ENCODE results near the gene RCC1. TPM values are rescaled to one million over a fixed set of nuclear protein-coding genes. Genes with fewer than 3 reads are reported as not detected.

RCC1 gene
- total and polyA plus RNA-seq, 4 donors = 22.9 to 34.3 (median 28.8) TPM

GRCh38 chr1:28480308-28480707, 25.5 kb upstream of the RCC1 start:
- Histone ChIP-seq H3K27ac (ENCODE audit: low read depth in 1 of 2, low read length in 1 of 2) (no peak overlapping the region), H3K4me3 (no peak overlapping the region), H3K4me1 (ENCODE audit: control insufficient read depth in 5 of 5, insufficient read depth in 5 of 5, low read length in 5 of 5) (peaks cover 0 to 1% (median 0%) of the 10 kb centered on the region in 5 donors), H3K27me3 (ENCODE audit: control insufficient read depth in 3 of 3, insufficient read depth in 3 of 3, low read length in 2 of 3) (no peaks in the 10 kb centered on the region), H3K36me3 (ENCODE audit: control insufficient read depth in 4 of 4, insufficient read depth in 4 of 4, low read length in 4 of 4) (peaks cover 18 to 28% (median 24%) of the 10 kb centered on the region in 4 donors), H3K9me3 (ENCODE audit: control insufficient read depth in 4 of 4, insufficient read depth in 3 of 4, low read length in 3 of 4) (no peaks in the 10 kb centered on the region), H3K9ac (ENCODE audit: insufficient read depth in 1 of 2, low read length in 2 of 2) (no peak overlapping the region)
- no peak for ATAC-seq (ENCODE audit: insufficient read depth, low FRiP score)
- WGBS, 2 donors = 91 to 92% methylated on average over 5 of the region's 5 CpGs
- TF ChIP-seq, protein P1, sequence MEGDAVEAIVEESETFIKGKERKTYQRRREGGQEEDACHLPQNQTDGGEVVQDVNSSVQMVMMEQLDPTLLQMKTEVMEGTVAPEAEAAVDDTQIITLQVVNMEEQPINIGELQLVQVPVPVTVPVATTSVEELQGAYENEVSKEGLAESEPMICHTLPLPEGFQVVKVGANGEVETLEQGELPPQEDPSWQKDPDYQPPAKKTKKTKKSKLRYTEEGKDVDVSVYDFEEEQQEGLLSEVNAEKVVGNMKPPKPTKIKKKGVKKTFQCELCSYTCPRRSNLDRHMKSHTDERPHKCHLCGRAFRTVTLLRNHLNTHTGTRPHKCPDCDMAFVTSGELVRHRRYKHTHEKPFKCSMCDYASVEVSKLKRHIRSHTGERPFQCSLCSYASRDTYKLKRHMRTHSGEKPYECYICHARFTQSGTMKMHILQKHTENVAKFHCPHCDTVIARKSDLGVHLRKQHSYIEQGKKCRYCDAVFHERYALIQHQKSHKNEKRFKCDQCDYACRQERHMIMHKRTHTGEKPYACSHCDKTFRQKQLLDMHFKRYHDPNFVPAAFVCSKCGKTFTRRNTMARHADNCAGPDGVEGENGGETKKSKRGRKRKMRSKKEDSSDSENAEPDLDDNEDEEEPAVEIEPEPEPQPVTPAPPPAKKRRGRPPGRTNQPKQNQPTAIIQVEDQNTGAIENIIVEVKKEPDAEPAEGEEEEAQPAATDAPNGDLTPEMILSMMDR (IDR thresholded peaks at IDR 0.05; ENCODE audit: control extremely low read depth, extremely low read depth) = no peak
- DNase-seq = no peak

GRCh38 chr1:28482138-28482537, 23.7 kb upstream of the RCC1 start:
- Histone ChIP-seq H3K36me3 (ENCODE audit: control insufficient read depth in 4 of 4, insufficient read depth in 4 of 4, low read length in 4 of 4) (peaks cover 17 to 27% (median 21%) of the 10 kb centered on the region in 4 donors), H3K9ac (ENCODE audit: insufficient read depth in 1 of 2, low read length in 2 of 2) (no peak overlapping the region)
- 84 to 88% methylated on average over 3 of the region's 3 CpGs for WGBS, 2 donors

GRCh38 chr1:28482702-28483101, 23.1 kb upstream of the RCC1 start:
- 95 to 100% methylated on average over 2 of the region's 2 CpGs for WGBS, 2 donors
- no peak overlapping the region for H3K9ac ChIP-seq (ENCODE audit: insufficient read depth in 1 of 2, low read length in 2 of 2)
- TF ChIP-seq, protein P1 (IDR thresholded peaks at IDR 0.05; ENCODE audit: control extremely low read depth, extremely low read depth) = no peak
- ATAC-seq (ENCODE audit: insufficient read depth, low FRiP score) = no peak
- DNase-seq = no peak
- no peaks in the 10 kb centered on the region for H3K27me3 ChIP-seq (ENCODE audit: control insufficient read depth in 3 of 3, insufficient read depth in 3 of 3, low read length in 2 of 3)
- H3K4me3 ChIP-seq = no peak overlapping the region
- H3K4me1 ChIP-seq (ENCODE audit: control insufficient read depth in 5 of 5, insufficient read depth in 5 of 5, low read length in 5 of 5) = peaks cover 0 to 1% (median 0%) of the 10 kb centered on the region in 5 donors
- peaks cover 14 to 23% (median 20%) of the 10 kb centered on the region in 4 donors for H3K36me3 ChIP-seq (ENCODE audit: control insufficient read depth in 4 of 4, insufficient read depth in 4 of 4, low read length in 4 of 4)
- no peak overlapping the region for H3K27ac ChIP-seq (ENCODE audit: low read depth in 1 of 2, low read length in 1 of 2)
- H3K9me3 ChIP-seq (ENCODE audit: control insufficient read depth in 4 of 4, insufficient read depth in 3 of 4, low read length in 3 of 4) = no peaks in the 10 kb centered on the region

More at GRCh38 chr1:28482138-28482537, 23.7 kb upstream of the RCC1 start:
- TF ChIP-seq, protein P1 (IDR thresholded peaks at IDR 0.05; ENCODE audit: control extremely low read depth, extremely low read depth) = no peak
- Histone ChIP-seq H3K4me1 (ENCODE audit: control insufficient read depth in 5 of 5, insufficient read depth in 5 of 5, low read length in 5 of 5) (peaks cover 0 to 1% (median 0%) of the 10 kb centered on the region in 5 donors), H3K27me3 (ENCODE audit: control insufficient read depth in 3 of 3, insufficient read depth in 3 of 3, low read length in 2 of 3) (no peaks in the 10 kb centered on the region), H3K27ac (ENCODE audit: low read depth in 1 of 2, low read length in 1 of 2) (no peak overlapping the region), H3K4me3 (no peak overlapping the region), H3K9me3 (ENCODE audit: control insufficient read depth in 4 of 4, insufficient read depth in 3 of 4, low read length in 3 of 4) (no peaks in the 10 kb centered on the region)
- DNase-seq (no peak), ATAC-seq (ENCODE audit: insufficient read depth, low FRiP score) (no peak)

DNA sequence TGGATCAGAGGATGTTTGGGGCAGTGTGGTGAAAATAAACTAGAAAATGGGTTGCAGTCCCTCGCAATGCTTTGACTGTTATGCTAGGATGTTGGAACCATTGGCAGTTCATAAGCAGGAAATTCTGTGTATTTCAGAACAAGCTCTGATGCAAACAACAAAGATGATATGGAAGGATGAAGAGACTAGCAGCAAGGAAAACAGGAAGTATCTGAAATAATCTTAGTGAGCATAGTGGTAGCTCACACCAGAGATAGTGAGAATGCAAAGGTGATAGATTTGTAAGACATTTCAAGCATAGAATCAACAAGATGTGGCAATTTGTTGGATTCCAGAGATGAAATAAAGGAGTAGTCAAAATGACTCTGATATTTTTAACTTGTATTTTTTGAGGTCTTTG, 11.1 kb upstream of the RCC1 start:
- Histone ChIP-seq H3K9ac (ENCODE audit: insufficient read depth in 1 of 2, low read length in 2 of 2) (peak overlapping the region in 1 of 2 donors; percentile 23), H3K27ac (ENCODE audit: low read depth in 1 of 2, low read length in 1 of 2) (no peak overlapping the region), H3K4me1 (ENCODE audit: control insufficient read depth in 5 of 5, insufficient read depth in 5 of 5, low read length in 5 of 5) (no peaks in the 10 kb centered on the region), H3K9me3 (ENCODE audit: control insufficient read depth in 4 of 4, insufficient read depth in 3 of 4, low read length in 3 of 4) (no peaks in the 10 kb centered on the region), H3K4me3 (no peak overlapping the region), H3K36me3 (ENCODE audit: control insufficient read depth in 4 of 4, insufficient read depth in 4 of 4, low read length in 4 of 4) (peaks cover 12 to 42% (median 26%) of the 10 kb centered on the region in 4 donors), H3K27me3 (ENCODE audit: control insufficient read depth in 3 of 3, insufficient read depth in 3 of 3, low read length in 2 of 3) (no peaks in the 10 kb centered on the region)
- TF ChIP-seq, protein P1 (IDR thresholded peaks at IDR 0.05; ENCODE audit: control extremely low read depth, extremely low read depth) = no peak
- WGBS, 2 donors = 56 to 77% methylated on average over 1 of the region's 1 CpG
- no peak for DNase-seq
- no peak for ATAC-seq (ENCODE audit: insufficient read depth, low FRiP score)
